ENCODE data around the gene EOLA1. TPM values are rescaled to one million over a fixed set of nuclear protein-coding genes. Genes with fewer than 3 reads are reported as not detected.

Gene EOLA1
- total RNA-seq, 4 donors from 2014 or later: 11.9 to 33.6 (median 17.8) TPM

Other genes starting within 250 kb of the EOLA1 start
- 10 to 100 TPM; 80.2 to 91.0 (median 86.4) TPM for gene IDS, start 35.7 kb upstream of the EOLA1 start, total RNA-seq
- not detected for gene HSFX3, start 8.9 kb downstream of the EOLA1 start, total RNA-seq
- gene MAGEA9B, start 46.4 kb downstream of the EOLA1 start, total RNA-seq: not detected
- gene HSFX2, start 54.3 kb downstream of the EOLA1 start, total RNA-seq: under 1 TPM in 1 of 4 donors, not detected in 3; 0.45 TPM
- gene TMEM185A, start 90.8 kb downstream of the EOLA1 start, total RNA-seq: 10 to 100 TPM; 11.2 to 26.2 (median 16.5) TPM
- not detected for gene MAGEA11, start 171.0 kb downstream of the EOLA1 start, total RNA-seq
- gene HSFX1, start 233.1 kb downstream of the EOLA1 start, total RNA-seq: 1 to 10 TPM in 3 of 4 donors, under 1 TPM in 1; 0.78 to 2.0 (median 1.2) TPM
- gene MAGEA9, start 240.9 kb downstream of the EOLA1 start, total RNA-seq: not detected